Measurements from ENCODE around the gene CELF5.

The CELF5 gene

DNA sequence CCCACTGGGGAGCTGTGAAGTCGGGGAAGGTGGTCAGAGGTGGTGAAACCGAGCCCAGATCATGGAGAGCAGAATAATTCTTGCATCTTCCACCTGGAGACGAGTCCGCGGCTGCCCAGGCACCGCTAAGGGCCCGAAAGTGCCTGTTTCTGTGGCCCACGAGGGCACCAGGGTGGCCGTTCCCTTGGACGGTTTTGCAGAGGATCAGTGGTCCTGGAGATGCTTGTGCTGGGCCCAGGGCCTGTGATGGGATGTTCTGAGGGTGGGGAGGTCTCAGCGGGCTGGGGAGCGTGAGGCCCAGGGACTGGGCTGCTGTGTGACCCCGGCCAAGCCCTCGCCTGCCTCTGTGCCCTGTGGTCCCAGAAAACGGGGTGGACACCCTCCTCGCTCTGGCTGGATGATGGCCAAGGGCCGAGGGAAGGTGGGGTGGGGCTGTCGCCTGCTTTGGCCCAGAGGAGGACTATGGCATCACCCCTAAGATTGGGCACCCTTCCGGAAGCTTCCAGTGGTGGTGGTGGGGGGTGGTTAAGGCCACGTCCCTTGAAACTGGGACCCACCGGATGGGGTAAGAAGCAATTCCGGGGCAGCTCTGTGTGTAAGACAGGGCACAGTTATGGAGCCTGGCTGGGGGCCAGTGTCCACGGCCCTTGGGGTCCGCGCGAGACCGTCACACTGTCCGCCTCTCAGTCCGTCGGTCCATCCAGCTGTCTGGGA, 90.7 kb downstream of the CELF5 start:
- Histone ChIP-seq H3K4me1 (ENCODE audit: control insufficient read depth in 1 of 2, insufficient read depth in 1 of 2, low read depth in 1 of 2, low read length in 1 of 2) (no peaks in the 10 kb centered on the region), H3K36me3 (no peaks in the 10 kb centered on the region), H3K27me3 (peaks cover 61% of the 10 kb centered on the region), H3K4me3 (ENCODE audit: low read depth in 1 of 2, low read length in 1 of 2) (no peak overlapping the region), H3K9me3 (no peaks in the 10 kb centered on the region), H3K27ac (no peak overlapping the region)
- TF ChIP-seq CTCF (IDR thresholded peaks at IDR 0.05): no peak

GRCh38 chr19:3315676-3315973, 91.2 kb downstream of the CELF5 start:
- Histone ChIP-seq H3K27ac (no peak overlapping the region), H3K4me1 (ENCODE audit: control insufficient read depth in 1 of 2, insufficient read depth in 1 of 2, low read depth in 1 of 2, low read length in 1 of 2) (no peaks in the 10 kb centered on the region), H3K27me3 (peaks cover 61% of the 10 kb centered on the region), H3K4me3 (ENCODE audit: low read depth in 1 of 2, low read length in 1 of 2) (no peak overlapping the region), H3K9me3 (no peaks in the 10 kb centered on the region), H3K36me3 (no peaks in the 10 kb centered on the region)
- TF ChIP-seq CTCF (IDR thresholded peaks at IDR 0.05): no peak

GRCh38 chr19:3316132-3316648, 91.7 kb downstream of the CELF5 start:
- TF ChIP-seq CTCF (IDR thresholded peaks at IDR 0.05): no peak
- H3K27ac ChIP-seq: no peak overlapping the region
- H3K9me3 ChIP-seq: no peaks in the 10 kb centered on the region
- H3K4me1 ChIP-seq (ENCODE audit: control insufficient read depth in 1 of 2, insufficient read depth in 1 of 2, low read depth in 1 of 2, low read length in 1 of 2): no peaks in the 10 kb centered on the region
- H3K27me3 ChIP-seq: peaks cover 60% of the 10 kb centered on the region
- no peak overlapping the region for H3K4me3 ChIP-seq (ENCODE audit: low read depth in 1 of 2, low read length in 1 of 2)
- H3K36me3 ChIP-seq: no peaks in the 10 kb centered on the region

- peaks cover 60% of the 10 kb centered on the region for H3K27me3 ChIP-seq
- no peak overlapping the region for H3K27ac ChIP-seq
- no peak for TF ChIP-seq CTCF (IDR thresholded peaks at IDR 0.05)
- H3K4me3 ChIP-seq (ENCODE audit: low read depth in 1 of 2, low read length in 1 of 2): no peak overlapping the region
- H3K36me3 ChIP-seq: no peaks in the 10 kb centered on the region
- no peaks in the 10 kb centered on the region for H3K4me1 ChIP-seq (ENCODE audit: control insufficient read depth in 1 of 2, insufficient read depth in 1 of 2, low read depth in 1 of 2, low read length in 1 of 2)
- no peaks in the 10 kb centered on the region for H3K9me3 ChIP-seq
These were observed 92.3 kb downstream of the CELF5 start for GRCh38 chr19:3316659-3317207.

- no peak for TF ChIP-seq CTCF (IDR thresholded peaks at IDR 0.05)
- Histone ChIP-seq H3K4me3 (ENCODE audit: low read depth in 1 of 2, low read length in 1 of 2) (no peak overlapping the region), H3K36me3 (no peaks in the 10 kb centered on the region), H3K27ac (no peak overlapping the region), H3K4me1 (ENCODE audit: control insufficient read depth in 1 of 2, insufficient read depth in 1 of 2, low read depth in 1 of 2, low read length in 1 of 2) (no peaks in the 10 kb centered on the region), H3K27me3 (peaks cover 31% of the 10 kb centered on the region), H3K9me3 (no peaks in the 10 kb centered on the region)
These were observed 95.3 kb downstream of the CELF5 start for GRCh38 chr19:3319643-3320353.
